Chondrocyte (in vitro differentiated cells): Measurements from ENCODE around the gene ZNF8. TPM values are rescaled to one million over a fixed set of nuclear protein-coding genes. Genes with fewer than 3 reads are reported as not detected.

Experiments
- microRNA-seq: library from miRNA; unstranded; fragments of <30 nt; microRNA quantifications from one replicate; pipeline ENCODE4 v1.2.0, GENCODE V29; 2020; ENCODE audit warnings: borderline number of aligned reads
- total RNA-seq: library from RNA; stranded (reverse); gene quantifications from 3 replicates; pipeline ENCODE4 v1.2.1, GENCODE V29; 2021

ZNF8 gene
- total RNA-seq, 1 donor from 2014 or later: 8.1 TPM

Small RNAs within 50 kb of the gene (microRNA-seq; reads per million reads assigned to microRNA genes)
- gene MIR6806: not detected

Other genes with a start within 250 kb of the ZNF8 start
- 0.37 to 1.3 TPM in 2 of 3 replicates, not detected in the other for gene ZSCAN1, start 244.9 kb upstream of the ZNF8 start, total RNA-seq
- 4.6 to 6.7 TPM (median 4.9 TPM) in 3 replicates for gene ZNF135, start 219.7 kb upstream of the ZNF8 start, total RNA-seq
- gene ZSCAN18, start 180.7 kb upstream of the ZNF8 start, total RNA-seq: 35.7 to 39.4 TPM (median 37.5 TPM) in 3 replicates
- 8.1 to 11.5 TPM (median 9.2 TPM) in 3 replicates for gene ZNF329, start 128.2 kb upstream of the ZNF8 start, total RNA-seq
- 12.7 to 14.1 TPM (median 13.2 TPM) in 3 replicates for gene ZNF274, start 95.9 kb upstream of the ZNF8 start, total RNA-seq
- 16.2 to 24.7 TPM (median 17.4 TPM) in 3 replicates for gene ZNF544, start 50.0 kb upstream of the ZNF8 start, total RNA-seq
- gene ERVK3-1, start 26.4 kb downstream of the ZNF8 start, total RNA-seq: 25.3 to 29.4 TPM (median 26.0 TPM) in 3 replicates
- 2.8 to 3.2 TPM (median 3.0 TPM) in 3 replicates for gene ZSCAN22, start 48.0 kb downstream of the ZNF8 start, total RNA-seq
- gene A1BG, start 74.5 kb downstream of the ZNF8 start, total RNA-seq: 49.7 to 53.8 TPM (median 50.2 TPM) in 3 replicates
- 0.65 to 0.69 TPM (median 0.68 TPM) in 3 replicates for gene ZNF497, start 83.8 kb downstream of the ZNF8 start, total RNA-seq
- gene ZNF837, start 102.1 kb downstream of the ZNF8 start, total RNA-seq: 2.0 to 3.5 TPM (median 2.5 TPM) in 3 replicates
- 624 to 792 TPM (median 634 TPM) in 3 replicates for gene RPS5, start 108.3 kb downstream of the ZNF8 start, total RNA-seq
- gene RNF225, start 116.7 kb downstream of the ZNF8 start, total RNA-seq: not detected in 3 replicates
- 10.2 to 11.1 TPM (median 10.7 TPM) in 3 replicates for gene ZNF584, start 129.7 kb downstream of the ZNF8 start, total RNA-seq
- 1.5 to 1.8 TPM (median 1.6 TPM) in 3 replicates for gene ZNF132, start 161.2 kb downstream of the ZNF8 start, total RNA-seq
- 6.3 to 9.8 TPM (median 7.5 TPM) in 3 replicates for gene ZNF324B, start 172.7 kb downstream of the ZNF8 start, total RNA-seq
- 10.8 to 12.6 TPM (median 11.3 TPM) in 3 replicates for gene ZNF324, start 188.1 kb downstream of the ZNF8 start, total RNA-seq
- gene ZNF446, start 197.4 kb downstream of the ZNF8 start, total RNA-seq: 9.3 to 12.2 TPM (median 9.5 TPM) in 3 replicates
- 4.7 to 9.5 TPM (median 9.3 TPM) in 3 replicates for gene SLC27A5, start 233.0 kb downstream of the ZNF8 start, total RNA-seq
- 15.6 to 17.2 TPM (median 15.9 TPM) in 3 replicates for gene ZBTB45, start 240.9 kb downstream of the ZNF8 start, total RNA-seq